GF-D8 (cell line): Measurements from ENCODE around the gene NDUFS5.
"Not testable (repeated sequence)": the region's sequence is repeated elsewhere in the genome, so short reads cannot be mapped to it uniquely, and the experiment has no call there.

Experiments used
- DNase-seq: peaks from one replicate; lab custom pipeline; 2025; lab: John Stamatoyannopoulos, UW

NDUFS5 gene

DNA sequence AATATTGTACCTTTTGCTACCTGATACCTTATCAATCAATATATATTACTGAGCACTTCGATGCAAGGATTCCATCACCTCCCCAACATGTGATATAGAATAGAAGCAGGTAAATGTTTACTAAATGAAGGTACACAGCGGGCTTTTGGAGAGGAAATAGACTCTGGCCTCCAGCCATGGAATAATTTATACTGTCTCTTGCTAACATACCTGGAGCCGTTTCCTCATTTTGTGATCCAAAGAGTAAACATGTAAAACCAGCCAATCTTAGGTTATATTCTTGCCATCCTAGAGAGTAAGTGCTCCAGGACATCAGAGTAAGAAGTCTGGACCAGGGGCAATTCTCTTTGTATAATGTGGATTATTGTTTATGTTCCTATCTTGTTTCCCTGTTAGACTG lies 39.4 kb downstream of the NDUFS5 start:
- no peak for DNase-seq

DNA sequence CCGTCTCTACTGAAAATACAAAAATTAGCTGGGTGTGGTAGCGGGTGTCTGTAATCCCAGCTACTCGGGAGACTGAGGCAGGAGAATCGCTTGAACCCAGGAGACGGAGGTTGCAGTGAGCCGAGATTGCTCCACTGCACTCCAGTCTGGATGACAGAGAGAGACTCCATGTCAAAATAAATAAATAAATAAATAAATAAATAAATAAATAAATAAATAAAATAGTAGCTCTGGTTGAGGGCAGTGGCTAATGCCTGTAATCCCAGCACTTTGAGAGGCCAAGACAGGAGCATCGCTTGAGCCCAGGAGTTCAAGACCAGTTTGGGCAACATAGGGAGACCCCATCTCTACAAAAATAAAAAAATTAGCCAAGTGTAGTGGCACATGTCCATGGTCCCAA lies 42.1 kb downstream of the NDUFS5 start:
- not testable (repeated sequence) for DNase-seq

DNA sequence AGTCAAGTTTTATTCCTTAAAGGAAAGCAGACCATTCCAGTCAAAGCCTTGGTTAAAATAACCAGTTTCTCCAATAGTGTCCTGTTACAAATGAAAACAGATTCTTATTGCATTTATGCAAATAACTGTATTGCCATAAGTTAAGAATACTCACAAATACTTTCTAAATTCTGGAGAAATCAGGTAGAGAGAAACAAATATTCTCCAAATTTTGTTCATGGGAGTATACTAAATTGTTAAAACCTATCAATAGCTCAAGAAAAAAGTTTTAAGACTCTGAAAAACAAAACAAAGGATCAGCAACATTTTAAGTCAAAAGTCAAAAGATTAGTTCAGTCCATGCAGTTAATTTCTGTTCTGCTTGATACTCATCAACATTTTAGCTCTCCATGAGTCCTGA lies 45.4 kb downstream of the NDUFS5 start:
- not testable (repeated sequence) for DNase-seq

GRCh38 chr1:39076127-39076798 lies 50.1 kb downstream of the NDUFS5 start:
- DNase-seq: no peak

DNA sequence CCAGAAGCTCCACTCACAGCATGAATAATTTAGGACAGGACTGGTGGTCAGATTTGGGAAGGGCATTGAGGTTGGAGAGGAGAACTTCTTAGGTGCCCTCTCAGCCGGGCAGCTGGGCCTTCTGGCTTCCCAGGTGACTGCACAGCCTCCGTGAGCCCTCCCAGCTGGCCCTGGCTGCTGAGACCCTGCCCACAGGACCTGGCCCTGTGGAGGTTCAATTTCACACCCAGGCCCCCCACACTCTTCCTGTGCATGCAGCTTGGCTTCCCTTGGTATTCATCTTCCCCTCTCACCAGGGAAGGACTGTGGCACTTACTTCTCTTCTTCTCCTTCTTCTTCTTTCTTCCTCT lies 50.6 kb downstream of the NDUFS5 start:
- DNase-seq: no peak

GRCh38 chr1:39080269-39080826 lies 54.2 kb downstream of the NDUFS5 start:
- DNase-seq: no peak

- DNase-seq: no peak
Measured at GRCh38 chr1:39080831-39081270, 54.7 kb downstream of the NDUFS5 start.

DNA sequence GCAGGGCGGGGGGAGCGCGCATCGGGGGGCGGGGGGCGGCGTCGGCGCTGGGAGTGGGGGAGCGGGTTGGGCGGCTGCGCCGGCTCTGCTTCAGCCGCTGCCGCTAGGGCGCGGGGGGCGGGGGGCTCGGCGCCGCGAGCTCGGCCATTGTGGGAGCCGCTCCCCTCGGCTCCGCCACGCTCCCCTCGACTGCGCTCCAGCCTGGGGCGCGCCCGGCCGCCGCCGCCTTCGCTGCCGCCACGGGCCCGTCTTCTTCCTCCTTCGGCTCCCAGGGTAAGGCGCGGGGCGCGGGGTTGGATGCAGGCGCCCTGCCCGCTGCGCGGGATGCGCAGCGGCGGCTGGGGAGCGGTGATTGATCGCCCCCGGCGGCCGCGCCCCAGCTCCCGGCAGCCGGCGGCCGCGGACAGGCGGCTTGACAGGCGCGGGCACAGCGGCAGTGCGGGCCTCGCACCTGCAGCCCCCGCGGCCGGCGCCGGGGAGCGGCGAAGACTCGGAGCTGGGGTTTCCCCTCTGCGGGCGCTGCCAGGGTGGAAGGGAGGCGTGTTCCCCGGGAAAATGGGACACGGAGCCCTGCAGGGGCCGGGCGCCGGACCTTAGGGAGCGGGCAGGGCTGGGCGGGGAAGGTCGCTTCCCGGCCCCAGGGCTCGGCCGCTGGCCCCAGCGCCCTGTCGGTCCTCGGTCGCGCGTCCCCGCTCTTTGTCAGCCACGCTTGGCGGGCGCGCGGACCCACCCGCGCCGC lies 55.3 kb downstream of the NDUFS5 start:
- DNase-seq: no peak

DNA sequence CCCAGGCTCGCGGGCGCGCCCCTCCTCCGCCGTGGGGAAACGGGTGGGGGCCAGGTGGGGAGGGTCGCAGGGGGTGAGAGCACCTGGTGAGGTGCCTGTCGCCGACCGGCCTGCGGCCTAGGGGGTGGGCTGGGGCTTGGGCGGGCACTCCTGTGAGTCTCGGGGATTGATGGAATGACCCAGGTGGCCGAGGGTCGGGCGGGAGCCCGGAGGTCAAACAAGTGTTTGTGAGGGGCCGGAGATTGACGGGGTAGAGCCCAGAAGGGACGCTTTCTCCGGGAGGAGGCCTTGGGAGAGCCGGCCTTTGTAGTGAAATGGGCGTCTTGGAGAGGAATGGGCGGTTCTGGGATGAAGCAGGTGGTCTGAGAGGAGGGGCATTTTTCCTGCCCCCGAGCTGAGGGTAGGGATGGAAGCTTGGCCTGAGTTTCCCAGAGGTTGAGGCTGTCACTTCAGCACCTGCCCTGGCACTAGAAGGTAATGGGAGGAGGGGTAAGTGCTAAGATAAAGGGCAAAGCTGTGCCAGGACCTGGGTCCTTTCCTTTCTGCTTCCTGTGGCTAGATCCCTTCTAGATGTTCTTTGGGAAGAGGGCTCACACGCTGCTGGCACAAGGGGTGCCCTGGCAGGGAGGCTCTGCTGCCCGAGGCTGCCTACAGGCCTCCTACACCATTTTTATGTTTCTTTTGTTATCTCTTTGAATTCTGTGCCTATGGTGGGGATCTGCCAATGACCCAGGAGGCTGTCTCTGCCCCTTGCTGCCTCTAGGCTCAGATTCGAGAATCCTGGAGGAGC lies 56.1 kb downstream of the NDUFS5 start:
- DNase-seq: no peak

- DNase-seq: no peak
Measured at GRCh38 chr1:39082811-39083576, 56.8 kb downstream of the NDUFS5 start.

- DNase-seq: no peak
Measured at GRCh38 chr1:39084191-39084590, 58.0 kb downstream of the NDUFS5 start.
